HG02852 (cell line): Measurements from ENCODE around the gene HES2.
"Not testable (repeated sequence)": the region's sequence is repeated elsewhere in the genome, so short reads cannot be mapped to it uniquely, and the experiment has no call there.

Experiments used
- ATAC-seq: cut with Tn5 transposase; IDR thresholded peaks from one replicate; pipeline ENCODE4 v1.9.1; 2021; ENCODE audit warnings: mild to moderate bottlenecking, moderate library complexity; ENCODE audit not compliant: unreplicated experiment

The HES2 gene

DNA sequence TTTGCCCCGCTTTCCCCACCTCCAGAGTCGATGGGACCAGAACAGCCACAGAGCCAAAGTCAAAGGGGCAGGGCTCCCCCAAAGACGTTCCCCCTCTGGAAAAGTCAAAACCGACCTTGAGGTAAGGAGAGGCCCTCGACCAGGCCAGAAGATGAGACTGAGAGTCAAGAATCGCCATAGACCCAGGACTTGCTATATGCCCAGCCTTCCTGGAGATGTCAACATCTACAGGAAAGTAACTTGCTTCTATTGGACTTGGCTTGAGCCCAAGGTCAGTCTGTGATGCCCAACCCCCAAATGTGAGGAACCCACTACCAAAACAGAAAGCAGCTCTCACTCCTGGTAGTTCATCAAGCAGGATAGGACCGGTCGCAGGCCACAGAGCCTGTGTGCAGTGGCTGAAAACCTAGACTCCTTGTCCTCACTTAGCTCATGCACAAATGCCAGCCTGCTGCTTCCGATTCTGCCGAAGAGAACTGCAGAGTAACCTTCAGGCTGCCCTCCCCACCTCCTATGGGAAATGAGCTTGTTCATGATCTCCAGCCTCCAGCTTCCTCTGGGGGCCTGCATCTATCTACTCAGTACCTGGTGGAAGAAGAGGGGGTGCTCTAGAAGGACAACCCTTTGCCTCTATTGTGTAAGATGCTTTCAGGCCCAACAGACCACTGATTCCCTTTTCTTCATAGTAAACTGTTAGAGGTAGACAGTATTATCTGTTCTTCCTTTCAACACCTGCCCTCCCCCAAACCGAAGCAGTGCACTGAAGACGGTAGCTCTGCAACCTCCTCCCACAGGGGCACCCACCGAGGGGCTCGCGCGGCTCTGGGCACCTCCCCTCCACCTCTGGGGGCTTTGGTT is 27.5 kb downstream of the HES2 start:
- ATAC-seq: no peak

DNA sequence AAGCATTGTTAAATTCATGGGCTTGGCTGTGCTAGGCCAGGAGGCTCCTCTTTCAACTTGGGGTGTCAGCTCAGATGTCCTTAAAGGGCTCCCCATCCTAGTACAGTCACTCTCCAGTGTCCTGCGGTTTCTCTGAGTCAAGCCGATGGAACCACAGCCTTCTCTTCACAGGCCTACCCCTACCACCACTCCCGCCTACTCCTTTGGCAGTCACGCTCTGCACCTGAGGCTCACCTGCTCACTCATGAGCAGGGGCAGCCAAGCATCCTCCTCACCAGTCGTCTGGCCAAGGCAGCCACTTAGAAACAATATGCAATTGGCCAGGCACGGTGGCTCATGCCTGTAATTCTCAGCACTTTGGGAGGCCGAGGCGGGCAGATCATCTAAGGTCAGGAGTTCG is 29.7 kb downstream of the HES2 start:
- no peak for ATAC-seq

DNA sequence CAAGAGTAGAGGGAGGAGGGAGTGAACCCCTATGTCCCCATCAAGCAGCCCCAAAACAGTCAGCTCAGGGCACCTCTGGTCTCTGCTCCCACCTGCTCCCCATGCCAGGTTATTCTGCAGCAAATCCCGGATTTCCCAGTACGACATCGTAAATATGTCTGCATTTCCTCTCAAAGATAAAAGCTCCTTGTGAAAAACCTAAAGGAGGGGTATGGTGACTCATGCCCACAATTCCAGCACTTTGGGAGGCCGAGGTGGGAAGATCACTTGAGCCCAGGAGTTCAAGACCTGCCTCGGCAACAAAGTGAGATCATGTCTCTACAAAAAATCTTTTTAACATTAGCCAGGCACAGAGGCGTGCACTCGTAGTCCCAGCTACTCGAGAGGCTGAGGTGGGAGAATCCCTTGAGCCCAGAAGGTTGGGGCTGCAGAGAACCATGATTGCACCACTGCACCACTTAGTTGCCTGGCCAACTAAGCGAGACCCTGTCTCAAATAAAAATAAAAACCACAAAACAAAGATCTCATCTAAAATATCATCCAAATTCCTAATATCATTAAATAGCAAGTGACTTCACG is 33.3 kb downstream of the HES2 start:
- no peak for ATAC-seq

DNA sequence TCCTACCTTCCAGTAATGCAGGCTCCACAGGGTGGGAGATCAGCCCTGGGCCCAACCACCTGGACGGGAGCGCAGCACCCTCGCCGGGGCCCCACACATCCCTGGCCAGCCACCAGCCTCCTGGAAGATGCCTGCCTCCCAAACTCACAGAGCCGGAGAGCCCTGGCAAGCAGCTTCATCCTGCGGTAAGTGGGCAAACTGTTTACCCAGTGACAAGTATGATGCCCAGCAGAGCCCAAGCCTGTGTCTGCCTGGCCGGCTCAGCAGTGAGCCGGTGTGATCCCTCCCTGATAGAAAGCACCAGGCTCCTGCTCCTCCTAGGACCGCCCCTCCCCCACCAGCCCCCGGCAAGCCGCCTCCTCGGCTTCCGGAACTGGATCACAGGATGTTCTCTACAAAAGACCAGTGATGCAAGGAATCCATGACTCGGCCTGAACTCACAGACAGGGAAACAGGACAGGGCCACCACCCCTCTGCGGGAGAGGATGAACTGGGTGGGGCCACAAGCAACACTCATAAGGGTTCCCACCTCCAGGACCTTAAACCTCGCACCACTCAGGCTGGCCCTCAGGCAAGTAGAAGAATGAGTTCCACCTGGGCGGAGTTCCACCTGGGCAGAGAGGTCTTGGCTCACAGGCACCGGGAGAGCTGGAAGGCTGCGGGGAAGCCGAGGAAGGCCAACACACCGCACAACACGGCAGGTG is 34.1 kb downstream of the HES2 start:
- no peak for ATAC-seq

DNA sequence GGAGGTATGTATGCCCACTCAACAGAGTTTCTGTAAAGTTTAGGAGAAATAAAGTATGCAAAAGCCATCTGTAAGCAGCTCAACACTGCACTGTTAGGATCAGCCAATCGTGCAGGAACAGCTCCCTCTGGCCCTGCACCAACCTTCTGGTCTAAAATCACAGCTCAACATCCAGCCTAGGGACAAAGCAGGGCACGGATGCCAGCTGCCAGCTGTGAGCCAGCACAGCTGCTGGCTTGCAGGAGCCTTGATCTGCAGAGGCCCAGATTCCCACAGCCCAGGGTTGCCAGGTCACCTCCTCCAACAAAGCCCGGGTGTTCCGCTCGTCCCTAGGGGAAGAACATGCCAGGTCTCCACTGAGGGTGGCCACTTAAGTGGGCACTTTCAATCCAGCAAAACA is 34.8 kb downstream of the HES2 start:
- no peak for ATAC-seq

DNA sequence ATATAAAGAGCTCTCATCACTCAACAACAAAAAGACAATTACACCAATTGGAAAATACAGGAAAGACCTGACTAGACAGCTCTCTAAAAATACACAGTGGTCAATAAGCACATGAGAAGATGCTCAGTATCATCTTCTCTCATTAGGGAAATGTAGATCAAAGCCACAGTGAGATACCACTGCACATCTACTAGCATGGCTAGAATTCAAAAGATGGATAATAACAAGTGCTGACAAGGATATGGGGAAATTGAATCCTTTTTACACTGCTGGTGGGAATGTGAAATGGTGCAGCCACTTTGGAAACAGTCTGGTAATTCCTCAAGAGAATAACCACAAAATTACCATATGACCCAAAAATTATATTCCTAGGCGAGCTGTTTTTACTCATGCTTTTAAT is 35.6 kb downstream of the HES2 start:
- ATAC-seq: no peak

DNA sequence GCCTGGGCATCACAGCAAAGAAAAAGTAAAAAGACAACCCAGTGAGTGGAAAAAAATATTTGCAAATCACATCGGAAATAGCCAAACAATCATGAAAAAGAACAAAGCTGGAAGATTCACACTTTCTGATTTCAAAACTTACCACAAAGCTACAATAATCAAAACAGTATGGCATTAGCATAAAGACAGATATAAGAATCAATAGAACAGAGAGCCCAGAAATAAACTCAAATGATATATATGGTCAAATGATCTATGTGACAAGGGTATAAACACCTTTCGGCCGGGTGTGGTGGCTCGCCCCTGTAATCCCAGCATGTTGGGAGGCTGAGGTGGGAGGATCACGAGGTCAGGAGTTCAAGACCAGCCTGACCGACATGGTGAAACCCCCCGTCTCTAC is 39.7 kb downstream of the HES2 start:
- no peak for ATAC-seq

DNA sequence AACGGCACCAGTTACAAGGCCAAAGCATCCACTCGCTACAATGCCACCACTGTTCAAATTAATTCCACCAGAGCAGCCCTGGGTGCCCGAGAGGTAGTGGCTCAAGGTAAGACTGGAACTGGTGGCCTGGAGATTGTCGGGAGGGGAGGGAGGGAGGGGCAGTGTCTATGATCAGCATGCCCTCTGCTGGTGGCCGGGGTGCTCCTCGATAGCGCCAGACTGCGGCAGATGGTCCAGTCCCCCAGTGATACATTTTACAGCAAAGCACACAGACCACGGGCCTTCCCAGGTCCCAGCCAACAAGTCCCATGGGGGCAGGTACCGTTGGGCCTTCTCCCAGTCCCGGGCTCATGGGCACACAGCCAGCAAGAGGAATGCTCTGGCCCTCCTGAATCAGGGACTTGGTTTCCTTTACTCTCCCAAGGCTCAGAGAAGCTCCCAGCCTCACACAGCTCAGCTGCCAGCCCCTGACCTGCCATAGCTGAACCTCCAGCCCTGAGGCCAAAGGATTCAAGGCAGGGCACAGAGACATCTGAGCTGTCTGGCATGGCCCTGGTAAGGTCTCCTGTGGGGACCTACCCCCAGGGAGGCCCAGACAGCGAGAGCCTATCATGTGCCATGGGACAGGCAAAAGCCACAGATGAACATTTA is 41.5 kb downstream of the HES2 start:
- no peak for ATAC-seq

DNA sequence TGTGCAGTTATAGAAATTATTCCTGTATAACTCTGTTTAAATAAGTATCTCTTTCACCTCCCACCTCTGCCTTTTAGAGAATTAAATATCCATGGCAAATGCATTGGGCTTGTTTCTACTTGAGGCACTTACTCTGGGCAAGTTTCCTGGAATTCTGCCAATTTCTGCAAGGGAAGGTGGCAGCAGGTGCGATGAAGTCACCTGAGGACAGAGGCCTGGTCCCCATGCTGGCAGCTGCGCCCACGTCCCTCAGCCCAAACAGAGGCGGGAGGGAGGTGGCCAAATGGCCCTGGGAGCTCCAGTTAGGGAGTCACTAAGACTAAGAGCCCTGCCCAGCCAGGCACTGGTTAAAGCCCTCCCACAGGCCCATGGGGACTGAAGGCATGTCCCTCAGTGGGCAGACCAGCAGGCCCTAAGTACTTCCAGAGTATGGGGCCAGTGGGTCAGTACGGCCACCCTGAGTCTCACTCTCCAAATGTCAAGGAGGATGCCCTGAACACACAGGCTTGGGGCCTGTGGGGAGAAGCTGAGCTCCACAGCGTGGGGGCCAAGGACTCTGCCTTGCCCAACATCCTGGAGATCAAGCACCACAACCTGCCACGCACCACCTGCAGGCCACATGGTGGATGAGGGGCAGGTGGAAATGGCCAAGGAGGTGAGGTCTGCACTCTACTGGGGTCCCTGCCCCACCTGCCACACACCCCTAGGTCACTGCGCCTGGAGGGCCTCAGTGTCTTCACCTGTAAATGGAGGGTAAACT is 45.6 kb downstream of the HES2 start:
- ATAC-seq: no peak

DNA sequence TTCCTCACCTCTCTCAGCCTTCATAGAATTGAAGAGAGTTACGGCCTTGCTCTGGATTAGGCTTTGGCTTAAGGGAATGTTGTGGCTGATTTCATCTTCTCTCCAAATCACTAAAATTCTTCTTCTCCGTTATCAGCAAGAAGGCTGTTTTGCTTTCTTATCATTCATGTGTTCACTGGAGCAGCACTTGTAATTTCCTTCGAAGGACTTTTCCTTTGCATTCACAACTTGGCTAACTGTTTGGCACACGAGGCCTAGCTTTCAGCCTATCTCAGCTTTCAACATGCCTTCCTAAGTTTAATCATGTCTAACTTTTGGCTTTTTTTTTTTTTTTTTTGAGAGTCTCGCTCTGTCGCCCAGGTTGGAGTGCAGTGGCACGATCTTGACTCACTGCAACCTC is 47.5 kb downstream of the HES2 start:
- not testable (repeated sequence) for ATAC-seq

DNA sequence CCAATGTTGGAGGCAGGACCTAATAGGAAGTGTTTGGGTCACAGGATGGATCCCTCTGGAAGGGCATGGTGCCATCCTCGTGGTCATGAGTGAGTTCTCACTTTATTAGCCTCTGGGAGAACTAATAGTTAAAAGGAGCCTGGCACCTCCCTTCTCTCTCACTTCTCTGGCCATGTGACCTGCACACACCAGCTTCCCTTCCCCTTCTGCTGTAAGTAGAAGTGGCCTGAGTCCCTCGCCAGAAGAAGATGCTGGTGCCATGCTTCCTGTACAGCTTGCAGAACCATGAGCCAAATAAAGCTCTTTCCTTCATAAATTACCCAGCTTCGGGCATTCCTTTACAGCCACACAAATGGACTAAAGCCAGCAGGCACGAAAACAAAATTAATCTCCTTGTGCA is 49.7 kb downstream of the HES2 start:
- no peak for ATAC-seq

DNA sequence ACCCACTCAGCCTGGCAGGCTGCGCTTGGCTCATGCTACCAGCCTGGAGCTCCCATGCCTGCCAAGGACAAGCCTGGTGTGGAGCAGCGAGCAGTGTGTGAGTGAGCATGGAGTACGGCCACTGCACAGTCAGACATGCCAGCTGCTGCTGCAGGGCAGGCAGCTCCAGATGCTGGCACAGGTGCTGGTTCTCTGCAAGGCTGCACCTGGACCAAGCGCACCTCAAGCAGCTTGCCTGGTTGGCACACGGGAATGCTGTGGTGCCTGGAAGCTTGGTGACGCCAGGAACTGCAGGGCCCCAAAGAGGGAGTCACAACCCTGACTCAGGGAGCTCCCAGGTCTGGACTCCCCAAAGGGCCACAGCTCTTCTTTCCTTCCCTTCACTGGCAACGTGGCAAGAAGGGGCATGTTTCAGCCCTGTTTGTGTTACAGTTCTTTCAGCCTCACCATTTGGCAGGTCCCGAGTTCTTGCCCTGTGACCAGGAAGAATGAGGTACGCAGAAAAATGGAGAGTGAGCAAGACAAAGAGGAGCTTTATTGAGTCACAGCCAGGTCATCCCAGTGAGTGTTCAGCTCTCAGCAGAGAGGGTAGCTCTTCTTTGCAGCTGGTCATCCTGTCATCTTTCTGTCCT is 52.2 kb downstream of the HES2 start:
- ATAC-seq: no peak

DNA sequence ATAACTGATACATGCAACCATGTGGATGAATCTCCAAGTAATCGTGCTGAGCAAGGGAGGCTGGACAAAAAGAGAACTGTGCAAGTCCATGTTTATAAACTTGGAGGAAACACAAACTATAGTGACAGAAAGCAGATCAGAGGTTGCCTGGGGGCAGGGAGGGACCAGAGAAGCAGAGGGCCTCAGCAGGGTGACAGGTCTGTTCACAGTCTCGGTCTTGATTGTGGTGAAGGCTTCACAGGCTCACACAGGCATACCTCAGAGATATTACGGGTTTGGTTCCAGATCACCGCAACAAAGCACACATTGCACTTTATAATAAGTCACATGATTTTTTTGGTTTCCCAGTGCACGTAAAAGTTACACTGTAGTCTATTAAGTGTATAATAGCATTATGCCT is 54.7 kb downstream of the HES2 start:
- no peak for ATAC-seq

DNA sequence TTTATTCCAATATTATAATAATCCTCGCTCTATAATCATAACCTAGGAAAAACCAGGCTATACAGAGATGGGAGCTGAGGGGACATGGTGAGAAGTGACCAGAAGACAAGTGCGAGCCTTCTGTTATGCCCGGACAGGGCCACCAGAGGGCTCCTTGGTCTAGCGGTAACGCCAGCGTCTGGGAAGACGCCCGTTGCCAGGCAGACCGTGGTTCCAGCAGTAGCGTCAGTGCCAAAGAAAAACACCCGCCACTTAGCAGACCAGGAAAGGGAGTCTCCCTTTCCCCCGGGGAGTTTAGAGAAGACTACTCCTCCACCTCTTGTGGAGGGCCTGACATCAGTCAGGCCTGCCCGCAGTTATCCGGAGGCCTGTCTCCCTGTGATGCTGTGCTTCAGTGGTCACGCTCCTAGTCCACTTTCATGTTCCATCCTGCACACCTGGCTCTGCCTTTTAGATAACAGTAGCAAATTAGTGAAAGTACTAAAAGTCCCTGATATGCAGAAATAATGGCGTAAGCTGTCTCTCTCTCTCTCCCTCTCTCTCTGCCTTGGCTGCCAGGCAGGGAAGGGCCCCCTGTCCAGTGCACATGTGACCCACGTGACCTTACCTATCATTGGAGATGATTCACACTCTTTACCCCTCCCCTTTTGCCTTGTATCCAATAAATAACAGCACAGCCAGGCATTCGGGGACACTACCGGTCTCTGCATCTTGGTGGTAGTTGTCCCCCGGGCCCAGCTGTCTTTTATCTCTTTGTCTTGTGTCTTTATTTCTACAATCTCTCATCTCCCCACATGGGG is 56.4 kb downstream of the HES2 start:
- not testable (repeated sequence) for ATAC-seq
